HEK293 (cell line): ENCODE measurements around the gene TMPRSS4.

Source experiments
- CTCF ChIA-PET: fragments of 350-600 bp; formaldehyde crosslinking; extraction: SDS; loops from one replicate; lab custom pipeline; 2021; ENCODE audit warnings: antibody characterized with exemption; lab: Yijun Ruan, JAX
- POLR2A ChIA-PET: fragments of 300-600 bp; formaldehyde crosslinking; extraction: SDS; loops from one replicate; lab custom pipeline; 2020; ENCODE audit warnings: antibody characterized with exemption, inconsistent platforms; lab: Yijun Ruan, JAX
- H3K27ac ChIP-seq: fragments of 200-500 bp; sonication (Bioruptor generic); 2 replicates; pipeline ENCODE4 v1.5.1; 2014; ENCODE audit warnings: low read depth, low read length, control low read depth, inconsistent platforms; ENCODE audit errors: extremely low read depth
- H3K36me3 ChIP-seq, 2 experiments: fragments of 200-500 bp in 1 of 2; sonication (Bioruptor generic) in 1 of 2; 1 replicate in 1 of 2; 2 replicates in 1 of 2; pipeline ENCODE4 v1.5.1; 2014 to 2017; ENCODE audit warnings: inconsistent platforms in 2 of 2, low read length in 2 of 2; ENCODE audit not compliant: control insufficient read depth in 2 of 2, insufficient read depth in 1 of 2
- H3K4me1 ChIP-seq: fragments of 200-500 bp; sonication (Bioruptor generic); 2 replicates; pipeline ENCODE4 v1.5.1; 2014; ENCODE audit warnings: mild to moderate bottlenecking, low read length, inconsistent platforms; ENCODE audit not compliant: control insufficient read depth, insufficient read depth
- H3K4me3 ChIP-seq: 2 replicates; pipeline ENCODE4 v1.5.1; 2011; ENCODE audit warnings: low read depth, mild to moderate bottlenecking, control low read depth, low read length, moderate library complexity
- H3K9me3 ChIP-seq: fragments of 200-500 bp; sonication (Bioruptor generic); 2 replicates; pipeline ENCODE4 v1.5.1; 2014; ENCODE audit warnings: low read depth, low read length, inconsistent platforms; ENCODE audit not compliant: control insufficient read depth, insufficient read depth
- ATF2 ChIP-seq: fragments of 450-650 bp; formaldehyde crosslinking; IDR thresholded peaks from 2 replicates; pipeline ENCODE4 v1.5.1; 2016; ENCODE audit warnings: missing biosample characterization, missing genetic modification characterization, low read depth
- BCL6B ChIP-seq: fragments of 450-650 bp; formaldehyde crosslinking; IDR thresholded peaks from 2 replicates; pipeline ENCODE4 v1.5.1; 2017; ENCODE audit warnings: missing biosample characterization, missing genetic modification characterization
- GLIS2 ChIP-seq: fragments of 450-650 bp; formaldehyde crosslinking; IDR thresholded peaks from 2 replicates; pipeline ENCODE4 v1.5.1; 2016; ENCODE audit warnings: missing biosample characterization, missing genetic modification characterization
- TCF7L2 ChIP-seq: IDR thresholded peaks from 2 replicates; pipeline ENCODE4 v1.6.1; 2011; ENCODE audit warnings: low read depth, mild to moderate bottlenecking, inconsistent platforms, low read length, moderate library complexity, borderline replicate concordance
- ZBTB20 ChIP-seq: fragments of 450-650 bp; formaldehyde crosslinking; IDR thresholded peaks from 2 replicates; pipeline ENCODE4 v1.5.1; 2016; ENCODE audit warnings: missing biosample characterization, missing genetic modification characterization
- ZFP3 ChIP-seq: fragments of 450-650 bp; formaldehyde crosslinking; IDR thresholded peaks from 2 replicates; pipeline ENCODE4 v1.5.1; 2016; ENCODE audit warnings: low read depth, missing biosample characterization, missing genetic modification characterization
- ZNF148 ChIP-seq: fragments of 450-650 bp; formaldehyde crosslinking; IDR thresholded peaks from 2 replicates; pipeline ENCODE4 v1.5.0; 2017; ENCODE audit warnings: missing biosample characterization, missing genetic modification characterization, borderline replicate concordance
- ZNF239 ChIP-seq: fragments of 450-650 bp; formaldehyde crosslinking; IDR thresholded peaks from 2 replicates; pipeline ENCODE4 v1.5.1; 2016; ENCODE audit warnings: missing biosample characterization, missing genetic modification characterization
- ZNF449 ChIP-seq: fragments of 450-650 bp; formaldehyde crosslinking; IDR thresholded peaks from 2 replicates; pipeline ENCODE4 v1.5.1; 2017; ENCODE audit warnings: missing biosample characterization, mild to moderate bottlenecking, missing genetic modification characterization, moderate library complexity
- ZNF549 ChIP-seq: fragments of 450-650 bp; IDR thresholded peaks from 2 replicates; pipeline ENCODE4 v1.5.1; 2018; ENCODE audit warnings: missing biosample characterization, missing genetic modification characterization, mild to moderate bottlenecking, inconsistent platforms, moderate library complexity
- ZNF610 ChIP-seq: fragments of 450-650 bp; formaldehyde crosslinking; IDR thresholded peaks from 2 replicates; pipeline ENCODE4 v1.5.1; 2016; ENCODE audit warnings: missing biosample characterization, missing genetic modification characterization, borderline replicate concordance
- ZNF658 ChIP-seq: fragments of 450-650 bp; formaldehyde crosslinking; IDR thresholded peaks from 2 replicates; pipeline ENCODE4; 2016; ENCODE audit warnings: missing biosample characterization, missing genetic modification characterization
- ZNF664 ChIP-seq: fragments of 450-650 bp; formaldehyde crosslinking; IDR thresholded peaks from 2 replicates; pipeline ENCODE4 v1.5.1; 2016; ENCODE audit warnings: missing biosample characterization, missing genetic modification characterization
- ZNF670 ChIP-seq: fragments of 450-650 bp; formaldehyde crosslinking; IDR thresholded peaks from 2 replicates; pipeline ENCODE4 v1.5.1; 2016; ENCODE audit warnings: missing biosample characterization, missing genetic modification characterization, low read depth
- ZNF704 ChIP-seq: fragments of 450-650 bp; formaldehyde crosslinking; IDR thresholded peaks from 2 replicates; pipeline ENCODE4 v1.5.1; 2016; ENCODE audit warnings: missing biosample characterization, missing genetic modification characterization
- ZNF776 ChIP-seq: fragments of 450-650 bp; formaldehyde crosslinking; IDR thresholded peaks from 2 replicates; pipeline ENCODE4 v1.5.0; 2017; ENCODE audit warnings: missing biosample characterization, missing genetic modification characterization, borderline replicate concordance
- ZNF792 ChIP-seq: fragments of 450-650 bp; formaldehyde crosslinking; IDR thresholded peaks from 2 replicates; pipeline ENCODE4 v1.5.1; 2016; ENCODE audit warnings: missing biosample characterization, missing genetic modification characterization
- ZNF843 ChIP-seq: fragments of 450-650 bp; formaldehyde crosslinking; IDR thresholded peaks from 2 replicates; pipeline ENCODE4 v1.5.1; 2016; ENCODE audit warnings: missing biosample characterization, missing genetic modification characterization
- ZSCAN5A ChIP-seq: fragments of 450-650 bp; formaldehyde crosslinking; IDR thresholded peaks from 2 replicates; pipeline ENCODE4 v1.5.1; 2016; ENCODE audit warnings: missing biosample characterization, missing genetic modification characterization

Gene TMPRSS4

GRCh38 chr11:118106789-118107335 lies 30.0 kb downstream of the TMPRSS4 start:
- ChIA-PET CTCF (no interaction called here), POLR2A (no interaction called here)
- H3K4me1 ChIP-seq, result no peaks in the 10 kb centered on the region
- H3K27ac ChIP-seq, result no peak overlapping the region
- TF ChIP-seq ATF2 (tag by site-specific recombination), result no peak
- no peak for TF ChIP-seq ZFP3 (tag by site-specific recombination)
- TF ChIP-seq ZNF704, result no peak
- no peak for TF ChIP-seq GLIS2 (tag by site-specific recombination)
- no peak for TF ChIP-seq ZNF658 (tag by site-specific recombination)
- TF ChIP-seq ZNF610, result no peak
- TF ChIP-seq BCL6B (tag by site-specific recombination), result no peak
- no peaks in the 10 kb centered on the region for H3K36me3 ChIP-seq
- no peak overlapping the region for H3K4me3 ChIP-seq
- H3K9me3 ChIP-seq, result no peaks in the 10 kb centered on the region

GRCh38 chr11:118108513-118108912 lies 31.6 kb downstream of the TMPRSS4 start:
- H3K4me3 ChIP-seq, result no peak overlapping the region
- no peak overlapping the region for H3K27ac ChIP-seq
- POLR2A ChIA-PET, result no interaction called here
- TF ChIP-seq TCF7L2 (no peak), ZNF792 (tag by site-specific recombination) (no peak)
- H3K9me3 ChIP-seq, result no peaks in the 10 kb centered on the region
- H3K4me1 ChIP-seq, result no peaks in the 10 kb centered on the region
- CTCF ChIA-PET, result no interaction called here
- H3K36me3 ChIP-seq, result no peaks in the 10 kb centered on the region

- no peak for TF ChIP-seq ZNF549 (tag by site-specific recombination)
- no peak for TF ChIP-seq ZNF670 (tag by site-specific recombination)
- no peak for TF ChIP-seq ZNF843 (tag by site-specific recombination)
- TF ChIP-seq ZNF239 (tag by site-specific recombination), result no peak
- TF ChIP-seq ZSCAN5A, result no peak
- TF ChIP-seq ZNF776 (tag by site-specific recombination), result no peak
- no peak for TF ChIP-seq ZNF148 (tag by site-specific recombination)
- no peak for TF ChIP-seq ZBTB20
- no peak for TF ChIP-seq ZNF449 (tag by site-specific recombination)
- no peak for TF ChIP-seq ZNF664 (tag by site-specific recombination)
Measured at GRCh38 chr11:118109231-118109630, 32.4 kb downstream of the TMPRSS4 start.

More at GRCh38 chr11:118109231-118109630, 32.4 kb downstream of the TMPRSS4 start:
- ChIA-PET POLR2A (no interaction called here), CTCF (interaction anchor here (0.8 kb wide), 1 partner anchor 89 kb away, joined by 4 read pairs; no protein-coding TSS in a partner anchor)
- Histone ChIP-seq H3K27ac (no peak overlapping the region), H3K4me1 (no peaks in the 10 kb centered on the region), H3K4me3 (no peak overlapping the region), H3K9me3 (no peaks in the 10 kb centered on the region), H3K36me3 (no peaks in the 10 kb centered on the region)
